22Rv1 (cell line): Measurements from ENCODE around the gene HK2.

Source experiments
- H3K27ac ChIP-seq: fragments of 450-650 bp; 2 replicates; pipeline ENCODE4 v1.5.1; 2017
- CTCF ChIP-seq: fragments of 450-650 bp; IDR thresholded peaks from 2 replicates; pipeline ENCODE4 v1.5.1; 2017; ENCODE audit warnings: mild to moderate bottlenecking
- ZFX ChIP-seq: fragments of 450-650 bp; IDR thresholded peaks from 2 replicates; pipeline ENCODE4 v1.6.1; 2017; ENCODE audit warnings: antibody characterized with exemption, borderline replicate concordance

The HK2 gene

GRCh38 chr2:74927621-74928020 lies 93.7 kb downstream of the HK2 start:
- TF ChIP-seq ZFX, result no peak
- no peak for TF ChIP-seq CTCF
- no peak overlapping the region for H3K27ac ChIP-seq

- no peak overlapping the region for H3K27ac ChIP-seq
- no peak for TF ChIP-seq CTCF
- no peak for TF ChIP-seq ZFX
Observed at GRCh38 chr2:74930811-74931486, 97.0 kb downstream of the HK2 start.

GRCh38 chr2:74931940-74932339 lies 98.0 kb downstream of the HK2 start:
- no peak overlapping the region for H3K27ac ChIP-seq
- TF ChIP-seq CTCF (no peak), ZFX (no peak)

- H3K27ac ChIP-seq, result no peak overlapping the region
Observed at GRCh38 chr2:74935975-74936391, 102.1 kb downstream of the HK2 start.

GRCh38 chr2:74937221-74937880 lies 103.4 kb downstream of the HK2 start:
- no peak overlapping the region for H3K27ac ChIP-seq
- no peak for TF ChIP-seq ZFX

More at GRCh38 chr2:74935975-74936391, 102.1 kb downstream of the HK2 start:
- TF ChIP-seq CTCF (no peak), ZFX (no peak)

- H3K27ac ChIP-seq, result no peak overlapping the region
- TF ChIP-seq CTCF (no peak), ZFX (no peak)
Observed at GRCh38 chr2:74938264-74938663, 104.3 kb downstream of the HK2 start.

GRCh38 chr2:74939919-74940812 lies 106.2 kb downstream of the HK2 start:
- TF ChIP-seq CTCF, result no peak
- TF ChIP-seq ZFX, result no peak
- no peak overlapping the region for H3K27ac ChIP-seq
